HepG2 (cell line): Measurements from ENCODE around the gene CNDP1. TPM values are rescaled to one million over a fixed set of nuclear protein-coding genes. Genes with fewer than 3 reads are reported as not detected.

Source experiments
- CEBPB ChIP-seq: IDR thresholded peaks from 2 replicates; pipeline ENCODE4 v1.6.1; 2011; ENCODE audit warnings: low read depth, low read length, improper control_type of control experiment, borderline replicate concordance
- CREBL2 ChIP-seq: sonication (generic); formaldehyde crosslinking; IDR thresholded peaks from 2 replicates; pipeline ENCODE4 v1.8.1; 2023; ENCODE audit warnings: missing genetic modification reagents, mild to moderate bottlenecking, borderline replicate concordance
- DMTF1 ChIP-seq: sonication (generic); formaldehyde crosslinking; IDR thresholded peaks from 2 replicates; pipeline ENCODE4 v1.4.0; 2020; ENCODE audit warnings: mild to moderate bottlenecking, missing genetic modification reagents
- FOSL1 ChIP-seq: sonication (generic); formaldehyde crosslinking; IDR thresholded peaks from 2 replicates; pipeline ENCODE4 v1.9.0; 2021; ENCODE audit warnings: missing genetic modification reagents, borderline replicate concordance
- GATAD2A ChIP-seq: IDR thresholded peaks from 2 replicates; pipeline ENCODE4 v1.6.1; 2016
- HDAC2 ChIP-seq: sonication (generic); formaldehyde crosslinking; IDR thresholded peaks from 2 replicates; pipeline ENCODE4 v1.4.0; 2020; ENCODE audit warnings: missing genetic modification reagents
- KAT8 ChIP-seq: IDR thresholded peaks from 2 replicates; pipeline ENCODE4 v1.6.1; 2016; ENCODE audit warnings: missing genetic modification reagents, missing compliant biosample characterization
- KDM4B ChIP-seq: sonication (generic); formaldehyde crosslinking; IDR thresholded peaks from 2 replicates; pipeline ENCODE4 v1.4.0; 2020; ENCODE audit warnings: missing genetic modification reagents
- MYC ChIP-seq: sonication (generic); formaldehyde crosslinking; IDR thresholded peaks from 2 replicates; pipeline ENCODE4 v1.9.0; 2021; ENCODE audit warnings: missing genetic modification reagents, borderline replicate concordance
- PHF8 ChIP-seq: sonication (generic); formaldehyde crosslinking; IDR thresholded peaks from 2 replicates; pipeline ENCODE4 v1.5.0; 2020; ENCODE audit warnings: missing genetic modification reagents
- RAD21 ChIP-seq: fragments of 450-650 bp; formaldehyde crosslinking; IDR thresholded peaks from 2 replicates; pipeline ENCODE4 v1.5.0; 2020; ENCODE audit warnings: mild to moderate bottlenecking
- SNAPC4 ChIP-seq: sonication (generic); formaldehyde crosslinking; IDR thresholded peaks from 2 replicates; pipeline ENCODE4 v1.4.0; 2020; ENCODE audit warnings: mild to moderate bottlenecking, missing genetic modification reagents
- TFDP1 ChIP-seq: IDR thresholded peaks from 2 replicates; pipeline ENCODE4 v1.6.1; 2016; ENCODE audit warnings: missing compliant biosample characterization, missing genetic modification reagents, borderline replicate concordance
- THAP7 ChIP-seq: sonication (generic); formaldehyde crosslinking; IDR thresholded peaks from 2 replicates; pipeline ENCODE4 v1.8.1; 2023; ENCODE audit warnings: mild to moderate bottlenecking, missing genetic modification reagents
- ZBTB26 ChIP-seq: IDR thresholded peaks from 2 replicates; pipeline ENCODE4 v1.6.1; 2016; ENCODE audit warnings: missing compliant biosample characterization, missing genetic modification reagents, borderline replicate concordance
- ZNF205 ChIP-seq: IDR thresholded peaks from 2 replicates; pipeline ENCODE4 v1.6.1; 2018; ENCODE audit warnings: missing biosample characterization, missing genetic modification reagents
- ZNF780A ChIP-seq: sonication (generic); formaldehyde crosslinking; IDR thresholded peaks from 2 replicates; pipeline ENCODE4 v1.8.0; 2022; ENCODE audit warnings: mild to moderate bottlenecking, missing genetic modification reagents, moderate library complexity
- ZNF878 ChIP-seq: sonication (generic); formaldehyde crosslinking; IDR thresholded peaks from 2 replicates; pipeline ENCODE4 v1.8.1; 2023; ENCODE audit warnings: mild to moderate bottlenecking, missing genetic modification reagents, moderate library complexity
- ZSCAN30 ChIP-seq: sonication (generic); formaldehyde crosslinking; IDR thresholded peaks from 2 replicates; pipeline ENCODE4 v1.5.0; 2020; ENCODE audit warnings: mild to moderate bottlenecking, missing genetic modification reagents
- polyA plus RNA-seq, 8 experiments: library from polyadenylated mRNA; depleted of rRNA in 3 of 8; stranded (reverse) in 7 of 8; unstranded in 1 of 8; fragments of >200 nt; fragmentation: Illumina TruSeq in 4 of 8; extraction: Trizol in 4 of 8; gene quantifications; 2 replicates each; pipeline versions ENCODE4 v1.2.1 to v1.2.3, GENCODE V29; 2011 to 2016; ENCODE audit warnings: low read depth in 4 of 8, missing spikeins in 1 of 8, mixed read lengths in 1 of 8; ENCODE audit not compliant: insufficient read depth in 1 of 8
- total RNA-seq, 5 experiments: library from RNA; depleted of rRNA; stranded (reverse); fragments of >200 nt; fragmentation: Illumina TruSeq; extraction: Trizol; gene quantifications; 2 replicates each; pipeline ENCODE4 v1.2.3, GENCODE V29; 2016; ENCODE audit warnings: low read depth in 1 of 5

CNDP1 gene
- total and polyA plus RNA-seq, 2 of the 13 experiments (the other 11 are each of a cell fraction or from before 2014, with no cell fraction given): 0.01 TPM; not detected in 1

- TF ChIP-seq SNAPC4 (CRISPR knock-in tag): peak; percentile 52; the same call in 1 of the 2 replicates
- TF ChIP-seq ZNF205 (CRISPR knock-in tag): no peak
- no peak for TF ChIP-seq TFDP1 (CRISPR knock-in tag)
- 0 out of 2 replicates have a peak, but pooled peaks have one; percentile 26 for TF ChIP-seq DMTF1
- peak; percentile 16; the same call in 1 of the 2 replicates for TF ChIP-seq RAD21 (CRISPR knock-in tag)
- TF ChIP-seq KDM4B (CRISPR knock-in tag): no peak
- peak; percentile 24; the same call in 1 of the 2 replicates for TF ChIP-seq MYC (CRISPR knock-in tag)
- TF ChIP-seq GATAD2A: no peak
- peak; percentile 82 for TF ChIP-seq KAT8 (CRISPR knock-in tag)
- no peak for TF ChIP-seq ZNF780A (CRISPR knock-in tag)
- TF ChIP-seq THAP7 (CRISPR knock-in tag): peak; percentile 87
- no peak for TF ChIP-seq FOSL1
- TF ChIP-seq PHF8 (CRISPR knock-in tag): peak; percentile 94
- TF ChIP-seq CREBL2 (CRISPR knock-in tag): peak; percentile 42; the same call in 1 of the 2 replicates
- 0 out of 2 replicates have a peak, but pooled peaks have one; percentile 31 for TF ChIP-seq ZSCAN30 (CRISPR knock-in tag)
- no peak for TF ChIP-seq ZBTB26
- no peak for TF ChIP-seq CEBPB
- TF ChIP-seq ZNF878 (CRISPR knock-in tag): peak; percentile 58; the same call in 1 of the 2 replicates
- TF ChIP-seq HDAC2 (CRISPR knock-in tag): no peak
These were observed 62.8 kb downstream of the CNDP1 start (continued) for GRCh38 chr18:74597034-74597661.
